Midbrain (tissue), 1 donor: ENCODE results near the gene S100A10.

Experiments
- DNase-seq: peaks from one replicate; lab custom pipeline; 2025; lab: John Stamatoyannopoulos, UW

Gene S100A10

DNA sequence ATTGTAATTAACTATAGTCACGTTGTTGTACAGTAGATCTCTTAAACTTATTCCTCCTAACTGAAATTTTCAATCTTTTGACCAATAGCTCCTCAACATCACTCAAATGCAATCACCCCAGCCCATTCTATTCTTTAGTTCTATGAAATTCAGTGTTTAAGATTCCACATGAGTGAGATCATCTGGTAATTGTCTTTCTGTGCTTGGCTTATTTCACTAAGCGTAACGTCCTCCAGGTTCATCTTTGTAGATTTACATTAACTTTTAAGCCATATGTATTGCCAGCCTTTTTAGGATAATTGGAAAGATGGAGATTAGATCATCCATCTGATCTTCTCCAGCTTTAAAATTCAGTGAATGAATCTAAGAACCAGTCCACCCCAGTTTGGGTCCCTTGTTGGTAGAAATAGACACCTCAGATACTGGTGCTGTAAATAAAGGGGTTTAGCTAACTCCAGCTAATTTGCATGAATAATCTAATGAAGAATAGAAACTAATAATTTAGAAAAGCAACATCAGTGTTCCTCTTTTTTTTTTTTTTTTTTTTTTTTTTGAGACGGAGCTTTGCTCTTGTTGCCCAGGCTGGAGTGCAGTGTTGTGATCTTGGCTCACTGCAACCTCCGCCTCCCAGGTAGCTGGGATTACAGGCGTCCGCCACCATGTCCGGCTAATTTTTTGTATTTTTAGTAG lies 7.0 kb downstream of the S100A10 start:
- DNase-seq: no peak

DNA sequence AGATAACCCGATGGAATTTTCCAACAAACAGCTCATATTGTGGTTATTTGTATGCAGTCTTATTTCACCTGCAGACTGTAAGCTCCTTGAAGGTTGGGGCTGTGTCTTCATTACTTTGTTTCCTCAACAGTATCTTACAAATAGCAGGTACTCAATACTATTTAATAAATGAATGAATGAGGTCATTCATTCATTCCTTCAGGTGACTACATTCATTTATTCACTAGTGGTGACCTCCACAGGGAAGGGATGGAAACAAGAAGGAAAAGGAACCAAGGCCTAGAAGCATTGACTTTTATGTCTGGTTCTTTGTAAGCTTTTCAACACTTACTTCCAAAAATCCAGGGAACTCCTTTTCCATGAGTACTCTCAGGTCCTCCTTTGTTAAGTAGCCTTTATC lies 7.9 kb downstream of the S100A10 start:
- DNase-seq: no peak

DNA sequence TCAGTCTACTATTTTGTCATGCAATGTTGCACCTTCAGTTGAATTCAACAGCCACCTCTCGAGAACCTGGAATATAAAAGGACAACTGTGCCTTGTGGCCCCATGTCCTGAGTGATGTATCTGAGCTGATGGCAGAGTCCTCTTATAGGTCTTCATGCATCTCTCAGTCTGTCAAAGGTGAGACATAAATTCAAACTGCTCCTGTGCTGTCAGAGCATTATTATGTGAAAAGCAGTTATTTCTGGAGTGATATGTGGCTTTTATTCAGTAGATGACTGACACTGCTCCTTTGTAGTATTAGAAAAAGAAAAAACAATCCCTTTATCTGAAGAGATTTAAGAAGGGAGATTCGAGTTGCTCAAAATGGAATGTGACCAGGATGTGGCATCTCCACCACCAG lies 8.4 kb downstream of the S100A10 start:
- no peak for DNase-seq

DNA sequence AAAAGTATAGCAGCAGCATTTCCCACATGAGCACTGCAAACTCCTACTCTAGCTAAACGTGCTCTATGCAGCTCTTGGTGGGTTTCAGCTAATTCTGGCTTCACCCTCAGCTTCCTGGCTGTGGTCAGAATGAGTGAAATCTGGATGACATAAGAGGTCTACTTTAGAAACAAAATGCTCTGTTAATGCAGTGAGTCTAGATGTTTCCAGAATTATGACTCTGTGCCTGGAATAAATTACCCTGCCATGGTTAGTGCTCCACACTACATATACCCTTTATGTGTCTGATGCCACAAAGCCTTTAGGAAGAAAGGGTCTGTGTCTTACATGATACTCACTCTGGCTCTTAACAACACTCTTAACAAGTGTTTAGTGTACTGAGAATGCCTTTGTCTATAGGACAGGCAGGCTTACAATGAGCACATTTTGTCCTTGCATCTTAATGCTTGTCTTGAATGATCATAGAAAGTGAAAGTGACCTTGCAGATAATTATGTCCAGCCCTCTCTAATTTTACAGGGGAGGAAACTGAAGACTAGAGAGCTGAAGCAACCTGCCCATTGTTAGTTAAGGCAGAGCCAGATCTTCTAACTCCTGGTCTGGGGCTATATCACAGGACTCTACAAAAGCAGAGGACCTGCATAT lies 9.2 kb downstream of the S100A10 start:
- DNase-seq: no peak

DNA sequence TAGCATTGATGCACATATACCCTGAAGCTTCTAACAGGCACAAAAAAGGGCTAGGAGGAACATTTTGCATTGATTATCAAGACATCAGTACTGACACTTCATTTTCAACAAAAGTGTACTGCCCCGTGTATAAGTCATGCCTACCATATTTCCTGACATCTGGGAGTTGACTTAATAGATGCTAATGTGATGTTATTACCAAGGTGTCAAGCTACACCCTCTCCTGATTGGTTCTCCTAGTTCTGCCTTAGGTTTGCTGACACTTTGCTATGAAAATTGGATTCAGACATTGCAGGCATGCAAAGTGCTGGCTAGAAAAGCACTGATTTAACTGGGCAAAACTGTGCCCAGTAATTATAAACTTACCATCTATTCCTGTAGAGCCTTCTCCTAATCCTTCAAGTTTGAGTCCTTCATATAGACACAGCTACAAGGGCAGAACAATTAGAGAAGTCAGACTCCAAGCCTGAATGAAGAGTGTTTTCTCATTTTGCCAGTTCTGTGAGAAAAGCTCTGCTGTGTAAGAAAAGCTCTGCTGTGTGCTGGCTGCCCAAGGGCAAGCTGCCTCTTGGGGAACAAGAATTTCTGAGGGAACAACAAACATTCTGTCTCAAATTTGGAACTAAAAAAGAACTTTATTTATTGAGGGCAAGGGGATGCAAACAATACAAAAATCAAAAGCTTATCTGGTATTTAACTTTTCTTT lies 11.2 kb downstream of the S100A10 start:
- DNase-seq: no peak

DNA sequence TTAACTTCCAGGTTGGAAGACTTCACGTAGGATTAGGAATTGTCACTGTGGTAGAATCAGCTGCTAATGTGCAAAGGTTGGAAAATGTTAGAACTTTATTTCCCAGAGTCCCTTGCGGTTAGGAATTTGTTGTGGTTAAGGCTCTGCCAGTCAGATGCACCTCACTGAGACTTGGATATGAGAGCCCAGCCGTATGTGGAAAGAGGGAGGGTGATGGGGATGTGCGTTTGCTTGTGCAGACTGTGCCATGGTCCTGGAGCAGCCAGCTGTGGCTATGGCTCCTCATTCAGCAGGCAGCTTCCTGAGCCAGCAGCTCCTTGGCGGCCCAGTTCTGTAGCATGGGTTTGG lies 12.5 kb downstream of the S100A10 start:
- DNase-seq: no peak

DNA sequence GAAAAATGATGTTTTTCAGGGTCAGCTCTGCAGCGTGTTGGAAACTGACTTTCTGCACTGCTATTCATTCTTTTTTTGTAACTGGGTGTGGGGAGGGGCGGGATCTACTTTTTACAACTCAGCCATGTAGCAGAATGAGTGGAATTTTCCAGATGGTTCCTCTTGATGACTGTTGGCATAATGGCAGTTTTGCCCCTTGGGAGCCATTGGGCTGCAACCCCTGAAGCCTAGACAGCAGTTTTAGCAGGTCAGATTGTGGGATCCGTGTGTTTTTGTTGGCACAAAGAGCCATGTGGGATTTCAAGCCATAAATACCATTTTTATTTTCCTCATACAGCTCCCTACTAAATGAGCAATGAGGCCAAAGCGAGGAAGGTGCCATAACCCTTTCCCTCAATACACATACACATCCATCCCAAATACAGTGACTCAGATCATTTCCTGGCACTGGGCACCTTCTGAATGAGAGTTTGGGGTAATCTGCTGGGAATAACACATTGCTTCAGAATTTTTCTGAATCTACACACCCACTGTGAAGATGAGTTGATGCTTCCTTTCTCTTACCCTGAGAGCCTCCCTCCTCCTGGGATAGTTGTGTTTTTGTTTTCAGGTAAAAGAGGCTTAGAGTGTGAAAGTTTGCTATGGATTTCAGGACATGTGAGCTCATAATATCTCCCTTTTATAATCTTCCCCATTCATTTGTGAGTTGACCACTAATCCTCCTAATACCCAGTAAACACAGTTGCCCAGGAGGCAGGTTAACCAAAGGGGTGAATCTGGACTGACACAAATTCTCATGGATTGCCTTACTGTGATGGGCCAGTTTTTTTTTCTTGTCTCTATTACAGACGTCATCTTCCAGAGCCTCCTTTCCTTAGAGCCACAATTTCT lies 13.1 kb downstream of the S100A10 start:
- DNase-seq: no peak

DNA sequence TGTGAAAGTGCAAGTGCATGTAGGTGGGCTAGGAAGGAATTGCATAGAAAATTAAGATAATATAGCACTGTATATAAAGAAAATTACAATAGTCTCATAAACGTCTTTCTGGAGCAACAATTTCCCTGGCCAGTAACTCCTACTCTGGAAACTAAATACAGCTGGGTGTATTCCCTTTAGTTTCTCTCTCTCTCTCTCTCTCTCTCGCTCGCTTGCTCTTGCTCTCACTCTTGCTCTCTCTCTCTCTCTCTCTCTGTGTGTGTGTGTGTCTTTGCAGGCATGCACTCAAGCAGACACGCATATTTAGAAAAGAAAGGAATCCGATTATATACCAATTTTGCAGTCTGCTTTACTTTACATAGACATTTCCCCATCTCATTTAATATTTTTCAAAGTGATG lies 14.7 kb downstream of the S100A10 start:
- no peak for DNase-seq

DNA sequence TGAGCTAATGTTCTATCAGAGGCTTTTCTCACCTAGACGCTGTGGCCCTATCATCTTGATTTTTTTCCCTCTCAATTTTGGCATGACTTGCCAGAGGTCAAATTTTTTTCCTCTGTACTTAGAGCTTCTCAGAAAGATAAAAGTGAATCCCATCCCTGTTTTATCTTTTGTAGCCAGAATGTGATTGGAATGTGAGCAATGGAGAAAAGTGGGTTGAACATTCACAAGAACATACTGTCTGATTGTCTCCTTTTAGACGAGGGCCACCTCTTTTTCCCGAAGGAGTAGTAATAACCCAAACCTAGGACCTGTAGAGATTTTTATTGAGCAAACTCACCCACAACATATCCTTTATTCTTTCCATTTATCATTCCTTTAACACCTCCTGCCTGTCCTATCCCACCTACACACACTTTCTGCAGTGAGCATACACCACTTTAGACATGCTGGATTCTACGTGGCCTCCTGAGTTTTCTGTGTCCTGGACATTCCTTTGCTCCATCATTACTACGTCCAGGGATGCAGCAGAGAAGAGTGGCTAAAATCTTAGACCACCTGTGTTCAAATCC lies 15.9 kb downstream of the S100A10 start:
- no peak for DNase-seq

DNA sequence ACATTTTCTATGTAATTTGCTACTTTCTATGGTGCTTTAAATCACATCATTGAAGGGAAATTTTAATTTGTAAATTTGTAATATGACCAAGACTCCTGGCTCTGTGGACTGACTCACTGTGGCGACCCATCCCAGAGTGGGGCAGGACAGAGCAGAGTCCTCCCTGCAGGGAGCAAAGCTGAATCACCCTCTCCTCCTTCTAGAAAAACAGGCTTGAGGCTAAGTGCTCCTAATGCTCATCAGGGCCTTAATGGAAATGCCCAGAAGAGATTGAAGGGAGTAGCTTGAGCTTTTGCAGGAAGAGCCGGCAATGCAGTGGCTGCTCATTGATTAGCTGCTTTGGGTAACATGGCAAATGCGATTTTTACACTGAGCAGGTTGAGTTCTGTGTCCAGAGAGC lies 16.8 kb downstream of the S100A10 start:
- DNase-seq: no peak

DNA sequence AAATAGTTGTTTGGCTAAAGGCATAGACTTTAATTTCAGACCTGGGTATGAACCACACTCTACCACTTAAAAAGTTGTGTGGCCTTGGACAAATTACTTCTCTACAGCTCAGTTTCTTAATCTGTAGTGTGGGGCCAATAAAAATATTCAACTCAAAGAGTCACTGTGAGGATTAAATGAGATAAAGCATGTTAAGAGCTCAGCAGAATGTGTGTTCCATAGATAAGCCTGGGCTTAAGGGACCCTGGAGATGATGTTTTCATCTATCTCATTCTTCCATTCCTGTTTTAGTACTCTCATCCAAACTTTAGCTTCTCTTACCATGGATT lies 17.7 kb downstream of the S100A10 start:
- DNase-seq: no peak

DNA sequence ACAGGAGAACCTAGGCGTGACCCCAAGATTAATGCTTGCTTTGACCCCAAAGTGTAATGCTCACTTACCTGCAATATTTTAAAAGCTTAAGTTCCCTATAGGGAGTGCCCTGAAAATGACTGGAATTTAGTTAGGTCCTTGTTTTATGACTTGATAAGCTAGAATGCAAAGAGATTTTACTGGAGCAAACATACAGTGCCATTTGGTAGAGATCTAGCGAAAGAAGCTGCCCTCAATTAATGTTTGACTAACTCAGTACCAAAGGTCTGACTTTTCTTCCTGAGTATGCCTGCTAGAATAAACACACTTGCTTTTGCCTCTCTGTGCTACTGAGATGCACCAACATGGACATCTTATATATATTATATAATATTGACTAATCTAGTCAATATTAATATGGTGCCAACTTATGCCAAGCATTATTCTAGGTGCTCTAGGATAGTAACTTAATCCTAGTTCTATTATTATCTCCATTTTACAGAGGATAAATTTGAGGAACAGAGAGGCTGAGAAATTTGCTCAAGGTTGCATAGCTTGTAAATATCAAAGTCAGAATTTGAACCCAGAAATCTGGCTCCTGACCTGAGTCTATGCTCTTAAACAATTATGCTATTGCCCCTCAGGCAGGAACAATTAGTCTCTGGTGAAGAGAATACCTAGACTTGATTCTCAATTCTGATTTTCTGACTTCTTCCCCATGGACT lies 18.2 kb downstream of the S100A10 start:
- DNase-seq: no peak

DNA sequence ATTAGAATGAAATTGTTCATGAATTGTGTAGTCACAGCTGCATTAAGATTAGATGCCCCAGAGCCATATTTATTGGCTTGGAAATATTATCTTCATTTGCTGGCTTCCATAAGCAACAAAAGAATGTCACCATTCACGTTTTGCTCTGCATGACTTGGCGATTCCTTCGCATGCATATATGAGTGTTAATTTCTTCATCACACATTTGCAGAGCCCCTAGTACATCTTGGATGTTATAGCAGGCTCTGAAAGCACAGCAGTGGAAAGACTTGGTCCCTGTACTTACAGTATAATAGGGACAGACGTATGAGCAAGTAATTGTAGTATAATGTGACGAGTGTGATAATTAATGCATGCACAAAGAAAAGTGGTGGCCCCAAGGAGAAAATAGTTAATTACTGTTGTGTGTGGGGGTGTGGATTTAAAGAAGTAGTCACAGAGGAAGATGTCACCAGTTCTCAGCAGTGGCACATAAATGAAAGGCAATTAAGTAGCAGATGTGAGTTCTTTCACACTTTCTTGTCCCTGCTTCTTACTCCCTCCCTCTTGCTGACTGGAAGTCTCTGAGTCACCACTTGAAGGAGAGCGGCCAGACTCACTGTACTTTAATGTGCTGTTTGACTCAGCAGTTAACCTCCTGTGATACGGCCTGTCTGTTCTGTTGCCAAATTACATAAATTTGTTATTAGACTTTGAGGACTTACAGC lies 21.0 kb downstream of the S100A10 start:
- no peak for DNase-seq

DNA sequence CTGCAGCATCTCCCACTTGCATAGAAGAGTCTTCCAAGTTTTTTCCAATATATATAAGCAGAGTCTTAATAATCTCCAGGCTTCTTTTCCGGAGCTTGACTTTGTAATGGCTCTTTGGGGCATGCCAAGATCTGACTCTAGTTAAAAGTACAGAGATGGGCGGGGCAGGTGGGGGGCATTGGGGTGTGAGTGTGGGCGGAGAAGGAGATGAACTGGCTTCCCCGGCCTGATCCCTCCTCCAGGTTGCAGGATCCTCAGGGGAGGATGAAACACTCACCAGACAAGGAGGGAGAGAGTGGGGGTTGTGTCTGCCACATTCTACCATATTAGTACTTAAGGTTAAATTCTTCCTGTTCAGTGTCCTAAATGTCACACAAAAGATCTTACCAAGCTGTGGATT lies 23.0 kb downstream of the S100A10 start:
- DNase-seq: no peak

DNA sequence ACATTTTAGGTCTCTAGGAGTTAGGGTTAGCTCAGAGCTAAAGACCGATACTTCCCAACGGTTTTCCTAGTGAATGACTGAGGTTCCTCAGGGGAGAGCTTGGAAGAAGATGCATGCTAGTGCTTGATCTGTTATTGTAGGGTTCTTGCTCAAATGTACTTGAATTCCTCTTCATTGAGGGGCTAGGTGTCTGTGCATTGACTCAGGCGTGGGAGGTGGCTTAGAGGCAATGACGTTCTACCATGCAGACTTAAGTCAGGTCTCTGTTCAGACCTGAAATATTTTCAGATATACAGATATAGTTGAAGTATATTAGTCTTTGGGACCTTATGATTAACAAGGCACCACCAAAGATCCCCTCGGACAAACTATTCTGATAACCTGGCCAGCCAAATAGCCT lies 23.5 kb downstream of the S100A10 start:
- no peak for DNase-seq

DNA sequence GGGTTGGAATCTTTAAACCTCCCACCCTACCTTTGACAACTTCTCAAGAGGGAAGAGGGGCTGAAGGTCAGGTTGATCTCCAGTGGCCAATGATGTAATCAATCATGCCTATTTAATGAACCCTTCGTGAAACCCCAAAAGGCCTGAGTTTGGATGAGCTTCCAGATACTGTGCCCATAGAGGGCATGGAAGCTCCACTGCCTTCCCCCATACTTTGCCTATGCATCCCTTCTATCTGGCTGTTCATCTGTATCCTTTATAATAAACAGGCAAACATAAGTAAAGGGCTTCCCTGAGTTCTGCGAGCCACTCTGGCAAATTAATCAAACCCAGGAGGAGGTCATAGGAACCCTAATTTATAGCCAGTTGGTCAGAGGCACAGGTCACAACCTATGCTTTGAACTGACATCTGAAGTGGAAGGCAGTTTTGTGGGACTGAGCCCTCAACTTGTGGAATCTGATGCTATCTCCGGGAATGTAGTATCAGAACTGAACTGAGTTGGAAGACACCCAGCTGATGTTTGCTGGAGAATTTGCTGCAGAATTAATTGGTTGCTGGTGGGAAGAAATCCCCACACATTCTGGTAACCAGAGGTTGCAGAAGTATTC lies 24.8 kb downstream of the S100A10 start:
- no peak for DNase-seq

DNA sequence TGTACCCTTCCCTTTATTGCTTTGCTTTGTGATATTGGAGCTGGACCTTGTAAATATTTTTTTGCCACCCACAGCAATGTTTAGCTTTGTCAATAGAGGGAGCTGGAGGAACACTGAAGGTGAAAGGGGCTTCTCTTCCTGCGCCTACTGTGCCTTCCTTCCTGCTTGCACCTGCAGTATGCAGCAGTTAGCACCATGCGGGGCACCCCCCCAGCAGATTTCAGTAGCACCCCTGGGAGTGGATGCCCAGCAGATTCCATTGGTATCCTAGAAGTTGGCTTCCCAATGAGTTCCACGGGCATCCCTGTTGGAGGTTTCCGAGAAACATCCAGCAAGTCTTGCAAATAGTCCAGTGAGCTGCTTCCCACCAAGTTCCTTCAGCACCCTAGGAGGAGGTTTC lies 25.6 kb downstream of the S100A10 start:
- DNase-seq: no peak

DNA sequence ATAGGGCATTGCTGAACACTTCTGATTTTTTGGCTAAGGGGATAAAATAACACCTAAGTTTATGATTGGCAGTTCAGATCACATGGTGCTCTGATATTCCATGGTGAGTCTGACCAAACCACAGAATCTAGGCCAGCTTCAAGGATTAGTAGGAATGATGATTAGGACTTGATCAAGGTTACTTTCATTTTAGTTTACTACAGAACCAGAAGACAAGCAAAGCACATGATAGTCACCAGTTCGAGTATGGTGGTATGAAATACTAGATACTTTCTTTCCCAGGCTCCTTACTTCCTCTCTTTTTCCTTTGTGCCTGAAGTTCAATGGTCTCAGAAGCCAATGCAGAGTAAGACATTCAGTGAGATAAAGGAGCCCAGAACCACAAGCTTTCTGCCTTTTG lies 26.6 kb downstream of the S100A10 start:
- DNase-seq: no peak

DNA sequence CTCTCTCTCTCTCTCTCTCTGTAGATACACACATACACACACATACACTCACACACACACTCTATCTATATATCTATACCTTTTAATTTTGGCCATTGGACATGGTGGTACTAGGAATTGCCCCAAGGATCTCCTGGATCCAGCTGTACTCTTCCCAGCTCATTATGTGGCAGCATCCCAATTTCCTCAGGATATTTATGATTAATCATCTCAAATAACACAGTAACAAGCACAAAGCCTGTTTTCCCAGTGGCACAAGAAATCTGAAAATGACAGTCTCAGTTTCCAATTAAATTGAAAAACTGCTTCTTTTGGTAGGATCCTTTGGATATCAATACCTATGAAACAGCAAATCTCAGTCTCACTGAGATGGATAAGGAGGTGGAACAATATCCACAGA lies 27.6 kb downstream of the S100A10 start:
- no peak for DNase-seq

DNA sequence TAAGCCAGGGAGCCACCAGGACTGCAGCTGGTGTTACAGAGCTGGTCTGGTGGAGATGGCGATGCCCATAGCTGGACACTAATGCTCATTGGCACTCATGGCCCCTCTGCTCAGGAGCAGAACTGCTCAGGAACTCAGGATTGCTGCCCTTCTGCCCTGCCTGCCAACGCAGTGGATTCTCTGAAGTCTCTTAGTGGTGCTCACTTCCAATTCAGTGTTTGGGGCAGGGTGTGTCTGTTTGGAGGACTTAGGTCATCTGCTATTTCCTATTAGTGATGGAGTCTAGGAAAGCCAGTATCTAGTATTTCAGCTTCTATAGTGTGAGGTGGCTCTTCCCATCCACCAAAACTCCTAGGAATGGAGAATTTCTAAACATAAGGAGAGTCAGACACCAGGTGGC lies 29.1 kb downstream of the S100A10 start:
- DNase-seq: no peak

DNA sequence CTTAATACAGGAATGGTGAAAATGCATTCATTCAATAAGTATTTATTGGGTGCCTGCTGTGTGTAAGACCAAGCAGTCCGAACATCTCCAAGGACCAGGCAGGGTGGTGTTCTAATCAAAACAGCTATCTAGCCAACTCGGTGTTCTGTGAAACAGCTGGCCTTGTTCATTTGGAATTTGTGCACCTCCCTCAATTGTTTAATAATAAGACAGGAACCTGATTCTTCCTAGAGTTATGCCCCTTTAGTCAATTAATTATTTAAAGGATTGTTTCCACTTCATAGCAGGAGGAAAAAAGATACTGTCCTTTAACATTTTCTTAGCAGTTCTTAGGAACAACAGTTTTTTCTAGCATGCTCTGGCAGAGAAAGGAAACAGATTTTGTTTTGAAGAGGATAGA lies 30.4 kb downstream of the S100A10 start:
- DNase-seq: no peak
